HG03439 (cell line): ENCODE measurements around the gene PRKAR1B.

Source experiments
- ATAC-seq: cut with Tn5 transposase; IDR thresholded peaks from one replicate; pipeline ENCODE4 v1.9.1; 2021; ENCODE audit warnings: mild to moderate bottlenecking, moderate library complexity; ENCODE audit not compliant: unreplicated experiment

PRKAR1B gene

GRCh38 chr7:594212-594913 is 132.7 kb downstream of the PRKAR1B start:
- no peak for ATAC-seq

- ATAC-seq = no peak
These were observed 133.6 kb downstream of the PRKAR1B start for GRCh38 chr7:593324-594115.

DNA sequence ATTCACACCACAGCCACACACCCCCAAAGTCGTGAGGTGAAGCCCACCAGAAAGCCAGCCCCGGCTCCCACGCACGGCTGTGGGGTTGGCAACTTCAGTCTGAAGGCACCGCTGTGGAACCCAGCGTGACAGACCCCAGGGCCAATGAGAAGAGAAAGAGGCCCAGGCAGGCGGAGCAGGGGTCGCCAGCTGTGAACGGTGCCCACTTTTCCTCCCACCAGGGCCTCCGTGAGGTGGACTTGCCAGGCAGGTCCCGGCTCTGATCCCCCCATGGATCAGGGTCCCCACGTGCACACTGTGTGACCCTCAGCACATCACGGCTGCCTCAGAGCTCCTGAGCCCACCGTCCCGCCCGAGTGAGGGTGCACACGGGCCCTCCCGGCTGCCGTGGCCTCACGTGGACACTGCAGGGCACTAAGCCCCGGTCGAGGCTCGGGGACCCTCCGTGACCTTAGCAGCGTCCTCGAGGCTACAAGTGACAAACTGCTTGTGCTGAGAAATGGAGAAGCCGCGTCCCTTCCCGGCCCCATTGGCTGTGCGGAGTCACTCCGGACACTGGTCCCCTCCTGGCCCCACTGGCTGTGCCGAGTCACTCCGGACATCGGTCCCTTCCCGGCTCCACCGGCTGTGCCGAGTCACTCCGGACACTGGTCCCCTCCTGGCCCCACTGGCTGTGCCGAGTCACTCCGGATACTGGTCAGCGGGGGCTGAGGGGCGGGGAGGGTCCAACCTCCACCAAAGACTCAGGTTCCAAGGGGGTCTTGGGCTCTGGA is 135.0 kb downstream of the PRKAR1B start:
- no peak for ATAC-seq

DNA sequence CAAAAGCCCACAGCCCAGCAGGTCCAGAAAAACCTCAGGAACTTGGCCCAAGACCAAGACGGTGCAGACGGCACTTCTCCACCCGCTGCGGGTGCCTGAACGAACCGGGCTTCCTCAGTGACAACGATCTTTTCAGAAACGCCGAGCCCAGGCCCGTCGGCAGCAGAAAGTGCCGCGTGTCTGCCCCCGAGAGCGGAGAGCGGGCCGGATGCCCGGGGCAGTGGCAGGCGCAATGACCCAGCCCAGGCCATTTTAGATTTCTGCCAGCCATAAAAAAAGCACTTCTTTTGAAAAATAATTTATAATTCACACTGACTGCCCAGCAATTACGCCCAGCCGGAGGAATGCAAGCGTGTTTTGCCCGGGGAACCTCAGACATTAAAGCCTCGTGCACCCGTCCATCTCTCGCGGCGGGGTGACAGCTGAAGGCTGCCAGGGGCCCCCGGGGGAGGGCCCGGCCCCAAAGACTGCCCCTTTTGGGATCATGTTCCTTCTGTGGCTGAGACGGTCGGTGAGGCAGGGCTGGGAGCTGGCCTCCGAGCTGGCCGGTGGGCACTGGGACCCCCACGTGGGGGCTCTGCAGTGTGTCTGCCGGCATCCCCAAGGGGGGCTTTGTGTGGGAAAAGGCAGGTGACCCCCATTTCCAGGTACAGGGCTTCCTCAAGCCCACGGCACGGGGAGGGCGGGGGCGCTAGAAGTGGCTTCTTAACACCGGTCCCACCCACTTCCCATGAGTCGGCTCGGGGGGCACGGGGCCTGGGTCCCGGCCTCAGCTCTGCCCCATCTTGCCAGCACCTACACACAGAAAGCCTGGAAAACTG is 136.1 kb downstream of the PRKAR1B start:
- ATAC-seq = no peak

DNA sequence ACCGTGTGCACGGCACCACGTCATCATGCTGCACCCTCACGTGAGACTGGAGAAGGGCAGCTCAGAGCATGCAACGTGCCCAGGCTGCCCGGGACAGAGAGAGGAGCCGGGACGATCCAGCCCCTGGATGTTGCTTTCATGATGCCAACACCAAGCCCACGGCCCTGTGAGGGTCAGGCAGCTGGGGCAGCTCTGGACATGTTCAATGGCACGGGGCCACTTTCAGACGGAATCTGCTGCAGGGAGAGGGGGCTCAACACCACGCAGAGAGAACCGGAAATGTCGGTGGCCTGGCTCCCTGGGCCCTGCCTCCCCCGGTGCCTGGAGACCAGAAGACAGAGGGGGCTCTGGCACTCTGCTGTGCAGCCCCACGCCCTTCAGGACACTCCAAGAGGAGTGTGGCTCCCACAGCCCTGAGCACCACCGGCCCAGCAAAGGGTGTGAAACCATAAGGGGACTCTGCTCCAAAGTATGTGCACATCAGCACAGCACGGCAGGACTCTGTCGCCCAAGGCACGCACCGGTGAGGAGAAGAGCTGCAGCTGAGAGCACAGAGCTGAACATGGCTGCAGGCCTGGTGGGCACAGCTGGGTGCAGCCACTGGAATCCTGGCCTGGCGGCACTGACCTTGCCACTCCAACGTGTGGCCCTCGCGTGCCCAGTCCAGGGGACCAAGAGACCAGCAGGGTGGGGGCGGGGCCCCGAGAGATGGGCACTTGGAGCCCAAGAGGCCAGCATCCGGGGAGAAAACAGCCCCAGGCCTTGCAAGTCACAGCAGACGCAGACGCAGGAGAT is 137.1 kb downstream of the PRKAR1B start:
- ATAC-seq = no peak

DNA sequence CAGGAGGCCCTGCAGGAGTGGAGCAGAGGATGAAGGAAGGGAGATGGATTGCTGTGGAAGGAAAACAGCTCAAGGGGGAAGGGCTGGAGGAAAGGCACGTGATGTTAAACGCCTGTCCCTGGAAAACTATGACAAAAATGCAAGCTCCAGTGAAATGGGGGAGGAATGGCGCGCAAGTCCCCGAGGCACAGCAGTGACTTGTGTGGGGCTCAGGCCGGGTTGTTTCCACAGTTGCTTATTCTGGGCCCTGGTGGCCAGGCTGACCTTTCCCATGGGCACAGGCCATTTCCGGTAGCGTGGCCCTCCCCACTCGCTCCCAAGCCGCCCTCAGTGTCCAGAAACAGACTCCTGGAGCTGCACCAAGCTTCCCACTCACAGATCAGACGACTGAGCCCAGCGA is 139.3 kb downstream of the PRKAR1B start:
- no peak for ATAC-seq

- ATAC-seq = no peak
These were observed 140.6 kb downstream of the PRKAR1B start for GRCh38 chr7:586494-586893.

DNA sequence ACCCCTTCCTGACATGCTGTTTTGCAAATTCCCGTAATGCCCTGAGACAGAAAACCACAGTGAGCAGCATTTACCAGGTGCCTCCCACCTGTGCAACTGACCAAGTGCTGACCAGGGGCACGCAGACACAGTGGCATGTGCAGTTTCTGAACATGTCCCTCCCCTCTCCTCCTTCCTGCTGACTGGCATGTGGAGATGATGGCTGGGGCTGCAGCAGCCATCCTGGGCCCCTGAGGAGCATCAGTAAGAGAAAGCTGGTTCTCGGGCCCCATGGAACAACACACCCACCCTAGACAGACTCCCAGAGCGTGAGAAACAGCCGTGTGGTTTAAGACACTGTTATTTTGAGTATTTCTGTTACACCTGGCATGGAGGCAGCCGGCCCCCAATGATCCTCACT is 141.2 kb downstream of the PRKAR1B start:
- no peak for ATAC-seq

DNA sequence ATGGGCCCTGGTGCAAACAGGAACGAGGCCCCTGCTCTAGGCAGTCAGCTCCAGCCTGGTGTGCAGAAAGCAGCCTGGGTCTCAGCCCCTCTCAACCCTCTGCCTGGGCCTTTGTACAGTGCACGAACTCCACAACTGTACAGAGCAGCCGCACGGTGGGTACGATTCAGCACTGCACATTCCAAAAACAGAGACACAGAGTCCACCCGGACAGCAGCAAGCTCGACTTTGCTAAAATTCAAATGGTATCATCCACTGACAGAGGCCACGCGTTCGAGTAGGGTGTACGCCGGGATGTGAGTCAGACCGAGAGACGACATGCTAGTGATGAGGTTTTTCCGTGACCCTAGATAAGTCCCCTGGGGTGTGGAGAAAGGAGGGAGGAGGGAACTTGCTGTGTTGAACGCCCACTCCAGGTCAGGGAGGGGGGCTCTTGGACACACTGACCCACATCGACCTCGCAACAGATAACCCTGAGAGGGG is 141.8 kb downstream of the PRKAR1B start:
- ATAC-seq = no peak

DNA sequence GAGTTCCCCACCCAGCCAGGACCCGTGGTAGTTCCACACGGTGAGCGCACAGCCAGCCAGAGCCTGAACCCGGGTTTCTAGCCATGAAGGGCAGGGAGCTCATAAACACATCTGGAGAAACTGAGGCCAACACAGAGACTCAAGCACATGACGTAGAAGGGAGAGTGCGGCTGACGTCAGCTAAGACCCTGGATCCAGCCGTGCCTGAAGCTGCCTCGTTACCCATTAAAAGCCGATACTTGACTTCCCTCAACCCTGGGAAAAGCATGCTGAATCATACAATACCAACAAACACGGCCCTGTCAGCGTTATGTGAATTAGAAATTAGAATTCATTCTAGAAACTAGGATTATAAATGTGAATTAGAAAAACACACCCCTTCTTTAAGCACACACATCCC is 142.3 kb downstream of the PRKAR1B start:
- no peak for ATAC-seq

- no peak for ATAC-seq
These were observed 143.0 kb downstream of the PRKAR1B start for GRCh38 chr7:584122-584465.

- ATAC-seq = no peak
These were observed 143.5 kb downstream of the PRKAR1B start for GRCh38 chr7:583410-584121.

GRCh38 chr7:582931-583330 is 144.2 kb downstream of the PRKAR1B start:
- no peak for ATAC-seq

DNA sequence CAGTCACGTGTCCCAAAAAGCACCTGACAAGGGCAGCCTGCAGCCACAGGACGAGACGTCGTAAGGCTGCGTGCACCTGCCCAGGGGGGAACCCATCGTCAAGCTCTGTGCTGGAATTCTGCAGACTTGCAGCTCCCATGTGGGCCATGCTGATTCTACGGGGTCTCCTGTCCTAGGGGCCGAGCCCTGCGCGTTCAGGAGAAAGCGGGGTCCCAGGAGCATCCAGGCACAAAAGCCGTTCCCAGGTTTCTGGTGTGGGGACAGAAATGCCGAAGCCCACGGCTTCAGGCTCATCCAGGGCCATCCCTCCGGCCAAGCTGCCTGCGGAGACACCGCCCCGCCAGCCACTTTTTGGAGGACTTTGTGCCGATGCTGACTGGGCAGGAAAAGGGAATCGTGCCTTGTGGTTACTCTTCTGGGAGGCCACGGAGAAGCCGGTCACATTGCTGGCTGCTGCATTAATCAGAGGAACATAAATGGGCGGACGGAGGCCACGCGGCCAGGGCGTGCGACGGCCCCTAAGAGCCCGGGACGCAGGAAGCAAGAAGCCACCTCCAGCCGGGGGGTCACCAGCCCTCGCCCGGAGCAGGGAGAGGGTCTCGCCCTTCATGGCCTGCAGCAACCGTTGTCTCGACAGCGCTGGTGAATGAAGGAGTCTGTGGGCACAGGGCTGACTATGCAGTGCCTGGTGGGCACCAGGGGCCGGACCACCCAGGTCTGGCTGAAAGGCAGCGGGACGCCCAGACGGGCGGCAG is 144.8 kb downstream of the PRKAR1B start:
- no peak for ATAC-seq

DNA sequence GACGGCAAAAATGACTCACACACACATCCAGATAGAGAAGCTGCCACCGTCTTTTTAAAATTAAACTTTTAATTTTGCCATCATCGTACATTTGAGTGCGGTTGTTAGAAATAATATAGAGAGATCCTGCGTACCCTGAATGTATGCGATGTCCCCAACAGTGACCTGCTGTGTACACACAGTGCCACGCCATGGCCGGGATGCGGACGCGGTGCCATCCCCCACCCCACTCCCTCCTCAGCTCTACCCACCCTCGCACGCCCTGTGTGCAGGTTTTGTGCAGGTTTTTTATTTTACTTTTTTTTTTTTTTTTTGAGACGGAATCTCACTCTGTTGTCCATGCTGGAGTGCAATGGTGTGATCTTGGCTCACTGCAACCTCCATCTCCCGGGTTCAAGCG is 148.7 kb downstream of the PRKAR1B start:
- ATAC-seq = no peak

DNA sequence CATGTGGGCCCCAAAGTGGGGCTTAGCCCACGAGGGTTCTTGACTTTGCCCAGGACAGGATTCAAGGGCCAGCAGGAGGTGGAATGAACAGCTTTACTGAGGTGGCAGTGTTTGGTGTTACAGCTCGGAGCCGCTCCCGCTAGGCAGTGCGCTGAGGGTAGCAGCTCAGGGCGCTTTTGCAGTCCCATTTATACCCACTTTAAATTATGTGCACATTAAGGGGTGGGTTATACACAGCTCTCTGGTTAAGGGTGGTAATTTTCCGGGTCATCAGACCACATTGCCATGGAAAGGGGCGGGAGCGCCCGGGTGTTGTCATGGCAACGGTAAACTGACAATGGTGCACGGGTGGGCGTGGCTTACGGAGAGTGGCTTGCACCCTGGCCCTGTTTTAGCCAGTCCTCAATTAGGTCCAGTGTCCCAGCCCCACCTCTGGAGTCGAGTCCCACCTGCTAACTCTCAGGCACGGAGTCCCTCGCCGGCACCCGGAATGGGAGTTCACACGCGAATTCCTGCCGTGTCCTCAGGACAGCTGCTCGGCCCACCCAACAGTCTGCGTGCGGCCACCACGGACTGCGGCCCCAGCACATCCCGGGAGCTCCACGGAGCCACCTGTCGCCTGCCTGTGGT is 149.2 kb downstream of the PRKAR1B start:
- ATAC-seq = no peak

DNA sequence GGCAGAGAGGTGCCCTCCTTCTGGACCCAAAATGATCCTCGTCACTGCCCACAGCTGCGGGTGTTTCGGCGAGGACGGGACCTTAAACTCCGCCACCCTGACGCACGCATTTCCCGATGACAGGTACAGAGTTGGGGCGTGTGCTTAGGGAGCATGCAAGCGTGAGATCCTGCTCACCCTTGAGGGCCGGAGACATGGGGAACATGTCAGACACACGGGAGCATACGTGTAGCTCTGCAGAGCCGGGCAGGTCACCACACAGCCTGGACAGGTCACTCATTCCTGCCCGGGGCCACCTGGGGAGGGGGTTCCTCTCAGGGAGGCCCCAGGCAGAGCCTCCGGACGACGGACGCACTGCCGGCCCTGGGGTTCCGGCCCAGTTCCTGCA is 149.8 kb downstream of the PRKAR1B start:
- ATAC-seq = no peak
